Measurements from ENCODE around the gene MTF2. TPM values are rescaled to one million over a fixed set of nuclear protein-coding genes. Genes with fewer than 3 reads are reported as not detected.
A peak's percentile ranks its signal among the peaks of the same experiment; 100 is the strongest.
"Not testable (repeated sequence)": the region's sequence is repeated elsewhere in the genome, so short reads cannot be mapped to it uniquely, and the experiment has no call there.

Gene MTF2
- total and polyA plus RNA-seq, 5 donors: 5.0 to 10.3 (median 9.3) TPM

GRCh38 chr1:93165895-93166294, 86.8 kb downstream of the MTF2 start:
- H3K27ac ChIP-seq (ENCODE audit: low read length); DNase-seq; H3K27me3 ChIP-seq (ENCODE audit: control insufficient read depth, insufficient read depth); H3K4me3 ChIP-seq (ENCODE audit: low read length); H3K4me1 ChIP-seq (ENCODE audit: control insufficient read depth, insufficient read depth, low read length); intact Hi-C loops (cut with DNase I); H3K9me3 ChIP-seq (ENCODE audit: control insufficient read depth, low read length); ATAC-seq: not testable (repeated sequence)
- WGBS: 95% methylated on average over 1 of the region's 1 CpG

DNA sequence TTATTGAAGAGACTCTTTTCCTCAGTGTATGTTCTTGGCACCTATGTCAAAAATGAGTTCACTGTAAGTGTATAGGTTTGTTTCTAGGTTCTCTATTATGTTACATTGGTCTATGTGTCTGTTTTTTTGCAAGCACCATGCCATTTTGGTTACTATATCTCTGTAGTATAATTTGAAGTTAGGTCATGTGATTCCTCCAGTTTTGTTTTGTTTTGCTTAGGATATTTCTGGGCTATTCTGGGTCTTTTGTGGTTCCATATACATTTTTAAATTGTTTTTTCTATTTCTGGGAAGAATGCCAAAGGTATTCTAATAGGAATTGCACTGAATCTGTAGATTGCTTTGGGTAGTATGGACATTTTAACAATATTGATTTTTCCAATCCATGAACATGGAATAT, 87.9 kb downstream of the MTF2 start:
- ATAC-seq: no peak
- no peak for DNase-seq
- Histone ChIP-seq H3K4me3 (ENCODE audit: low read length) (no peak overlapping the region), H3K27ac (ENCODE audit: low read length) (no peak overlapping the region), H3K9me3 (ENCODE audit: control insufficient read depth, low read length) (no peaks in the 10 kb centered on the region), H3K27me3 (ENCODE audit: control insufficient read depth, insufficient read depth) (no peaks in the 10 kb centered on the region), H3K4me1 (ENCODE audit: control insufficient read depth, insufficient read depth, low read length) (peaks cover 2% of the 10 kb centered on the region)
- intact Hi-C loops (cut with DNase I): no loop called here

GRCh38 chr1:93170141-93170678, 91.1 kb downstream of the MTF2 start:
- H3K9me3 ChIP-seq (ENCODE audit: control insufficient read depth, low read length); H3K4me1 ChIP-seq (ENCODE audit: control insufficient read depth, insufficient read depth, low read length); H3K4me3 ChIP-seq (ENCODE audit: low read length); H3K27ac ChIP-seq (ENCODE audit: low read length); ATAC-seq; H3K27me3 ChIP-seq (ENCODE audit: control insufficient read depth, insufficient read depth); intact Hi-C loops (cut with DNase I): not testable (repeated sequence)
- DNase-seq: peak in 2 of 3 donors; percentile 47 to 59
- WGBS: 97% methylated on average over 36 of the region's 36 CpGs

GRCh38 chr1:93171549-93172034, 92.5 kb downstream of the MTF2 start:
- DNase-seq (no peak), ATAC-seq (no peak)
- no peak overlapping the region for H3K27ac ChIP-seq (ENCODE audit: low read length)
- intact Hi-C loops (cut with DNase I): no loop called here
- WGBS: 70% methylated on average over 1 of the region's 1 CpG
- H3K4me1 ChIP-seq (ENCODE audit: control insufficient read depth, insufficient read depth, low read length): no peaks in the 10 kb centered on the region
- H3K4me3 ChIP-seq (ENCODE audit: low read length): no peak overlapping the region
- H3K27me3 ChIP-seq (ENCODE audit: control insufficient read depth, insufficient read depth): no peaks in the 10 kb centered on the region
- no peaks in the 10 kb centered on the region for H3K9me3 ChIP-seq (ENCODE audit: control insufficient read depth, low read length)

DNA sequence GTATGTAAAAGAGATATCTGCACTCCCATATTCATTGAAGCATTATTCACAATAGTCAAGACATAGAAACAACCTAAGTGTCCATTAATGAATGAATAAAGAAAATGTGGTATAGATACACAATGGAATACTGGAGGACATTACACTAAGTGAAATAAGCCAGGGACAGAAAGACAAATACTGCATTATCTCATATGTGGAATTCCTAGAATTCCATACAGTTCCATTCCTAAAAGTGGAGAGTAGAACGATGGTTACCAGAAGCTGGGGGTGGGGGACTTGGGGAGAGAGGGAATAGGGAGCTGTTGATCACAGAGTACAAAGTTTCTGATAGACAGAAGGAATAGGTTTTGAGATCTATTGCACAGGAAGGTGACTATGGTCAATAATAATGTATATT, 93.7 kb downstream of the MTF2 start:
- no peak for ATAC-seq
- Histone ChIP-seq H3K4me3 (ENCODE audit: low read length) (no peak overlapping the region), H3K9me3 (ENCODE audit: control insufficient read depth, low read length) (no peaks in the 10 kb centered on the region), H3K27me3 (ENCODE audit: control insufficient read depth, insufficient read depth) (no peaks in the 10 kb centered on the region), H3K4me1 (ENCODE audit: control insufficient read depth, insufficient read depth, low read length) (no peaks in the 10 kb centered on the region), H3K27ac (ENCODE audit: low read length) (no peak overlapping the region)
- no peak for DNase-seq
- intact Hi-C loops (cut with DNase I): no loop called here
- 20% methylated on average over 1 of the region's 1 CpG for WGBS

- H3K9me3 ChIP-seq (ENCODE audit: control insufficient read depth, low read length); H3K4me1 ChIP-seq (ENCODE audit: control insufficient read depth, insufficient read depth, low read length); intact Hi-C loops (cut with DNase I); DNase-seq; H3K27ac ChIP-seq (ENCODE audit: low read length); ATAC-seq; H3K4me3 ChIP-seq (ENCODE audit: low read length); H3K27me3 ChIP-seq (ENCODE audit: control insufficient read depth, insufficient read depth): not testable (repeated sequence)
- 96% methylated on average over 3 of the region's 3 CpGs for WGBS
These were observed 95.6 kb downstream of the MTF2 start for GRCh38 chr1:93174638-93175037.

- intact Hi-C loops (cut with DNase I): no loop called here
- 32% methylated on average over 4 of the region's 4 CpGs for WGBS
- Histone ChIP-seq H3K4me1 (ENCODE audit: control insufficient read depth, insufficient read depth, low read length) (no peaks in the 10 kb centered on the region), H3K27me3 (ENCODE audit: control insufficient read depth, insufficient read depth) (no peaks in the 10 kb centered on the region), H3K27ac (ENCODE audit: low read length) (no peak overlapping the region), H3K9me3 (ENCODE audit: control insufficient read depth, low read length) (no peaks in the 10 kb centered on the region), H3K4me3 (ENCODE audit: low read length) (peak overlapping the region; percentile 85)
- ATAC-seq (no peak), DNase-seq (no peak)
These were observed 98.9 kb downstream of the MTF2 start for GRCh38 chr1:93177991-93178390.

DNA sequence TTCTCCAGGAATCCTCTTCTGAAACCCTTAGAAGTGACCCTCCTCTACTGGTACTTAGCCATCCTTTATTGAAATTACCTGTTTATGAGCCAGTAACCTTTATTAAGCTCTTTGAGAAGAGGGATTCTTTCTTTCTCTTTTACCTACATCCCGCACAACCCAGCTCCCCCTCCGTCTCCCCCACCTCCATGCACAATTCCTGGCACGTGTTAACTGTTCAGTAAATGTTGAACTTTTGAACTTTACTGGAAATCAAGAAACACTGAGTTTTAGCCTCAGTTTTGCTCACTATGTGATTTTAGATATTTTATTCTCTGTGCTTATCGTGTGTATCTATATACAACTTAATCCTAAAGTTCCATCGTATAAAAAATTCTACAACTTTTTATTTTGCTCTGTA, 99.3 kb downstream of the MTF2 start:
- intact Hi-C loops (cut with DNase I): no loop called here
- Histone ChIP-seq H3K4me1 (ENCODE audit: control insufficient read depth, insufficient read depth, low read length) (no peaks in the 10 kb centered on the region), H3K4me3 (ENCODE audit: low read length) (peak overlapping the region; percentile 85), H3K9me3 (ENCODE audit: control insufficient read depth, low read length) (no peaks in the 10 kb centered on the region), H3K27me3 (ENCODE audit: control insufficient read depth, insufficient read depth) (no peaks in the 10 kb centered on the region), H3K27ac (ENCODE audit: low read length) (no peak overlapping the region)
- no peak for DNase-seq
- ATAC-seq: no peak
- WGBS: 28% methylated on average over 5 of the region's 5 CpGs

DNA sequence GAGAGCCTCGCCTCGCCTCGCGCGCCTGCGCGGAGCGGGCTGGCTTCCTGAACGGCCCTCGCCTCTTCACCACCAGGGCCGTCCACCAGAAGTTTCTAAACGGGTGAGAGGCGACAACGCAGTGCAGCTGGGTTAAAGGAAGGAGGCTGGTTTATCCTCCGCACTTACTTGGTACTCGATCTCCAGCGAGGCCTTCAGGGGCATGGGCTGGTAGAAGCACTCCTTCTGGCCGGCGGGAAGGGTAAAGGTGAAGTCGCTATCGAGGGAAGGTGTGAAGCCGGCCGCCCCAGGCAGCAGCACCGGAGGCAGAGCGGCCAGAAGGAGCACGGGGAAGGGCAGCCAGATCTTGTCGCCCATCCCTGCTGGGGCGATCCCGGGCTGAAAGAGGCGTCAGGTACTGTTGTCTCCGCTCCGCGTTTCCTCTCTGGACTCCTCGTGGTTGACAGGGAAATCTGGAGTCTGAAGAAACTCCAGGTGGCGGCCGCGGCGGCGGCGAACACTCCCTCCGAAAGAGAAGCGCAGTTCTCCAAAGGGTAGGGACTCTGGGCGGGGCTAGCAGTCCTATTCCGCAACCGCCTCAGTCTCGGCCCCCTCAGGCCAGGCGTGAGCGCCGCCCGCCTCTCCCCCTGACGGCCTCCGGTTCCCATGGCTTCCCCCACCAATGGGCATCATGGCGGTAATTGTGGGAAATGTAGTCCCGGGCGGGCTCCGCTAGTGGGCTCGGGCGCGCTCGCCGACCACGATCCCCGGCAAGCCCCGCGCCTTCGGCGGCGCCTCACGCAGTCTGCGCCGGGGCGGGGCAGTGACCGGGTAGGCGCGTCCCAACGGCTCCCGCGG, 101.0 kb downstream of the MTF2 start, which contains the start of gene TMED5:
TMED5 (minus strand) TSS at position 528 of the 837 bp plus-strand sequence; CDS start at position 357, 171 bp downstream.
- H3K27ac ChIP-seq (ENCODE audit: low read length): peak within 1 kb of the TSS; percentile 100
- H3K4me1 ChIP-seq (ENCODE audit: control insufficient read depth, insufficient read depth, low read length): no peaks in the 10 kb centered on the region
- peak within 1 kb of the TSS; percentile 85 for H3K4me3 ChIP-seq (ENCODE audit: low read length)
- H3K27me3 ChIP-seq (ENCODE audit: control insufficient read depth, insufficient read depth): no peaks in the 10 kb centered on the region
- DNase-seq (peak; percentile 99), ATAC-seq (peak; percentile 99)
- H3K9me3 ChIP-seq (ENCODE audit: control insufficient read depth, low read length): no peaks in the 10 kb centered on the region
- under 1% methylated on average over 78 of the region's 78 CpGs for whole genome bisulfite sequencing
- intact Hi-C loops (cut with DNase I): no loop called here

- Histone ChIP-seq H3K9me3 (ENCODE audit: control insufficient read depth, low read length) (no peaks in the 10 kb centered on the region), H3K4me1 (ENCODE audit: control insufficient read depth, insufficient read depth, low read length) (no peaks in the 10 kb centered on the region), H3K27me3 (ENCODE audit: control insufficient read depth, insufficient read depth) (no peaks in the 10 kb centered on the region), H3K27ac (ENCODE audit: low read length) (peak within 1 kb of the TSS; percentile 100), H3K4me3 (ENCODE audit: low read length) (peak within 1 kb of the TSS; percentile 85)
- WGBS: 2% methylated on average over 43 of the region's 43 CpGs
- intact Hi-C loops (cut with DNase I): no loop called here
- no peak for ATAC-seq
- DNase-seq: no peak
These were observed 101.9 kb downstream of the MTF2 start, which contains the start of gene CCDC18 for GRCh38 chr1:93180723-93181613. Gene CCDC18, plus strand, starts transcription at chr1:93180724. Its CDS starts 2,638 bp downstream, at chr1:93183362.
